ENCODE data around the gene DLG4. TPM values are rescaled to one million over a fixed set of nuclear protein-coding genes. Genes with fewer than 3 reads are reported as not detected.

DLG4 gene
- total RNA-seq, 2 experiments from 2014 or later, result 10.2 to 11.0 TPM

- Mint-ChIP-seq H3K27ac (peak overlapping the region; percentile 72), H3K4me1 (ENCODE audit: low read depth) (peaks cover 47% of the 10 kb centered on the region)
Observed at GRCh38 chr17:7220593-7221277, 1.1 kb upstream of the DLG4 start.

GRCh38 chr17:7219229-7219811 is 316 bp downstream of the DLG4 start:
- CTCF ChIA-PET, result interaction anchor here (0.5 to 3.4 kb wide), 5 partner anchors 16 to 77 kb away, joined by 3 to 31 read pairs (median 19); partner anchors contain the start of genes DVL2 and GABARAP
- peaks cover 29% of the 10 kb centered on the region for H3K36me3 ChIP-seq (ENCODE audit: insufficient read depth, low read length)
- H3K9me3 ChIP-seq (ENCODE audit: control insufficient read depth in 1 of 2, insufficient read depth in 1 of 2, low read length in 2 of 2), result no peaks in the 10 kb centered on the region
- TF ChIP-seq CTCF (IDR thresholded peaks at IDR 0.05), result no peak
- Mint-ChIP-seq H3K36me3 (ENCODE audit: low read depth) (peaks cover 16% of the 10 kb centered on the region), H3K27ac (peak overlapping the region; percentile 76), H3K4me3 (peak overlapping the region; percentile 95), H3K9me3 (no peaks in the 10 kb centered on the region), H3K27me3 (no peaks in the 10 kb centered on the region), H3K4me1 (ENCODE audit: low read depth) (peaks cover 61% of the 10 kb centered on the region)
- H3K27ac ChIP-seq (ENCODE audit: low read depth in 1 of 2, low read length in 2 of 2), result peak overlapping the region; percentile 75 to 79
- ATAC-seq (ENCODE audit: poor library complexity) (no peak), DNase-seq (peak in 1 of 14 experiments; percentile 0)
- H3K4me3 ChIP-seq (ENCODE audit: low read length), result peak overlapping the region; percentile 70
- H3K27me3 ChIP-seq (ENCODE audit: control insufficient read depth in 1 of 2, insufficient read depth in 2 of 2, low read length in 2 of 2), result no peaks in the 10 kb centered on the region
- intact Hi-C loops (cut with DNase I, micrococcal nuclease), result loop anchor here in 1 of 2 experiments (5.0 kb wide), 1 partner anchor 33 kb away; the partner anchor contains the start of genes CTDNEP1 and ELP5
- POLR2A ChIA-PET, result interaction anchor here (0.6 to 13.1 kb wide), 9 partner anchors 14 to 1800 kb away, joined by 3 to 234 read pairs (median 5); partner anchors contain the start of genes CTDNEP1, DVL2, ELP5 and GABARAP
- peaks cover 68% of the 10 kb centered on the region for H3K4me1 ChIP-seq (ENCODE audit: insufficient read depth, low read length)

More at GRCh38 chr17:7220593-7221277, 1.1 kb upstream of the DLG4 start:
- TF ChIP-seq CTCF (IDR thresholded peaks at IDR 0.05), result peak; percentile 45
- ATAC-seq (ENCODE audit: poor library complexity) (peak; percentile 62), DNase-seq (peak in 13 of 14 experiments; percentile 44 to 81 (median 62))
- POLR2A ChIA-PET, result interaction anchor here (0.6 to 13.1 kb wide), 7 partner anchors 17 to 258 kb away, joined by 3 to 234 read pairs (median 6); partner anchors contain the start of genes CTDNEP1, DVL2, ELP5 and GABARAP
- Histone ChIP-seq H3K27me3 (ENCODE audit: control insufficient read depth in 1 of 2, insufficient read depth in 2 of 2, low read length in 2 of 2) (no peaks in the 10 kb centered on the region), H3K36me3 (ENCODE audit: insufficient read depth, low read length) (peaks cover 41% of the 10 kb centered on the region), H3K4me3 (ENCODE audit: low read length) (peak overlapping the region; percentile 70), H3K27ac (ENCODE audit: low read depth in 1 of 2, low read length in 2 of 2) (peak overlapping the region; percentile 72 to 79), H3K4me1 (ENCODE audit: insufficient read depth, low read length) (peaks cover 55% of the 10 kb centered on the region), H3K9me3 (ENCODE audit: control insufficient read depth in 1 of 2, insufficient read depth in 1 of 2, low read length in 2 of 2) (no peaks in the 10 kb centered on the region)
- Mint-ChIP-seq H3K27me3 (no peaks in the 10 kb centered on the region), H3K4me3 (peak overlapping the region; percentile 95), H3K9me3 (no peaks in the 10 kb centered on the region), H3K36me3 (ENCODE audit: low read depth) (peaks cover 25% of the 10 kb centered on the region)
- CTCF ChIA-PET, result interaction anchor here (0.6 to 3.4 kb wide), 22 partner anchors 11 to 175 kb away, joined by 3 to 31 read pairs (median 4); partner anchors contain the start of genes ACAP1, CTDNEP1, DVL2 and ELP5
- intact Hi-C loops (cut with DNase I, micrococcal nuclease), result loop anchor here (1.0 to 5.0 kb wide), 3 partner anchors 17 to 87 kb away; partner anchors contain the start of gene EIF5A (in 1 of the 2)

GRCh38 chr17:7218758-7219157 is 878 bp downstream of the DLG4 start:
- peak overlapping the region; percentile 76 for H3K27ac Mint-ChIP-seq
- no peak for TF ChIP-seq CTCF (IDR thresholded peaks at IDR 0.05)
- intact Hi-C loops (cut with DNase I, micrococcal nuclease), result loop anchor here in 1 of 2 experiments (5.0 kb wide), 1 partner anchor 34 kb away; the partner anchor contains the start of genes CTDNEP1 and ELP5
- Histone ChIP-seq H3K27me3 (ENCODE audit: control insufficient read depth in 1 of 2, insufficient read depth in 2 of 2, low read length in 2 of 2) (no peaks in the 10 kb centered on the region), H3K36me3 (ENCODE audit: insufficient read depth, low read length) (peaks cover 24% of the 10 kb centered on the region), H3K4me3 (ENCODE audit: low read length) (no peak overlapping the region), H3K27ac (ENCODE audit: low read depth in 1 of 2, low read length in 2 of 2) (peak overlapping the region; percentile 75 to 79), H3K9me3 (ENCODE audit: control insufficient read depth in 1 of 2, insufficient read depth in 1 of 2, low read length in 2 of 2) (no peaks in the 10 kb centered on the region), H3K4me1 (ENCODE audit: insufficient read depth, low read length) (peaks cover 74% of the 10 kb centered on the region)
- H3K27me3 Mint-ChIP-seq, result no peaks in the 10 kb centered on the region
- H3K4me1 Mint-ChIP-seq (ENCODE audit: low read depth), result peaks cover 67% of the 10 kb centered on the region
- peak overlapping the region; percentile 95 for H3K4me3 Mint-ChIP-seq
- no peak for ATAC-seq (ENCODE audit: poor library complexity)
- DNase-seq, result peak in 1 of 14 experiments; percentile 1
- ChIA-PET POLR2A (interaction anchor here (1.4 to 13.1 kb wide), 3 partner anchors 19 to 111 kb away, joined by 5 to 234 read pairs (median 10); partner anchors contain the start of genes CTDNEP1, DVL2, ELP5 and GABARAP), CTCF (interaction anchor here (3.0 kb wide), 1 partner anchor 77 kb away, joined by 31 read pairs; no protein-coding TSS in a partner anchor)
- no peaks in the 10 kb centered on the region for H3K9me3 Mint-ChIP-seq
- peaks cover 11% of the 10 kb centered on the region for H3K36me3 Mint-ChIP-seq (ENCODE audit: low read depth)

Measured in CD4-positive, alpha-beta T cell (primary cell).